GM19324 (cell line): Measurements from ENCODE around the gene KY.

Source experiments
- ATAC-seq: cut with Tn5 transposase; IDR thresholded peaks from one replicate; pipeline ENCODE4 v1.9.1; 2021; ENCODE audit warnings: mild to moderate bottlenecking, moderate library complexity; ENCODE audit not compliant: unreplicated experiment, low FRiP score

KY gene

GRCh38 chr3:134675726-134676256 is 25.0 kb upstream of the KY start:
- no peak for ATAC-seq

DNA sequence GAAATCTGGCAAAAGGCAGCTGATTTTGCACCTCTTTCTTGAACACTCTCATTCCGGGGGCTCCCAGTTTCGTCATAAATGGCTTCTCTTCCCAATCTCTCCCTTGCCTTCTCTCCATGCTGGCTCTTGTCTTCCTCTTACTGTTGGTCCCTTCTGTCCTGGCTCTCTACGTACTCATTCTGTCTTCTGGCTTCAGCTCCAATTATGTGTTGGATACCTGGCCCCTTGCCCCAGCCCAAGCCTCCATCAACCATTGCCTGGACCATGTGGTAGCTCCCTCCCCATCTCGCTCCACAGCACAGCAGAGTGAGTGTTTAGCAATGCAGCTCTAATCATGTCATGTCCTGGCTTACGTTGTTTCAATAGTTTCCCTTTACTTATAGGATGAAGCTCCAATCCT is 21.7 kb upstream of the KY start:
- ATAC-seq: no peak

GRCh38 chr3:134667956-134668355 is 17.1 kb upstream of the KY start:
- ATAC-seq: no peak

GRCh38 chr3:134667406-134667805 is 16.6 kb upstream of the KY start:
- ATAC-seq: no peak

GRCh38 chr3:134666885-134667284 is 16.1 kb upstream of the KY start:
- ATAC-seq: no peak

DNA sequence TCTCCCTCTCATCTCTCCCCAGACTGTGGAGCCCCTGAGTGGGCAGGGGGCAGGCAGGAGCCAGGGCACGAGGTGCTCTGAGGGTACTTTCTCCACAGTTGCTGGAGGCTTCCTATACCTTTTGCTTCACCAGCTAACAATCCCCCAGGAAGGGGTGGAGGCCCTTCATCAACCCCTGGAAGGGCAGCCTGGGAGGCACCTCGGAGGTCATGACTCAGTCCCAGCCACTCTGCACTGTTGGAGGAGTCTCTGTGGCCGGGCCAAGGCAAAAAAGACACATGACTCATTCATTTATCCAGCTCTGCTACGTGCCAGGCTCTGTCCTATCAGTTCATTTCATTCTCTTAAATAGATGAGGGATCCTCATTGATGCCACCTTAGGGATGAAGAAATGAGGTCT is 15.6 kb upstream of the KY start:
- no peak for ATAC-seq

DNA sequence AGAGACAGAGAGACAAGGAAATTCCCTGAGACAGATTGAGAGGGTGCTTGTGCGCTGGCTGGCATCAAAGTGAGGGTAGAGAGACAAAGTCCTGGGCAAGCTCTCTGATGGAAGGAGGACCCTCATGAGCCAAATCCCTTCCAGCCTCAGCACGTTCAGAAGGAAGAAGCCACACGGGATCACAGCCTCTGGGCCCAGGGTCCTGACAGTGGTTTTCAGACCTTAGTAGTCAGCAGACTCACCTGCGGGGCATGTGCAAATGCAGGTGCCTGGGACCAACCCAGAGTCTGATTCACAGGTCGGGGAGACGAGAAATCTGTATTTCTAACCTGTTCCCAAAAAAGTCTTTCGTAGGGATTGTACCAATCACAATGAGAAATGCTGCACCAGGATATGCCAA is 15.2 kb upstream of the KY start:
- ATAC-seq: no peak

GRCh38 chr3:134665243-134665642 is 14.4 kb upstream of the KY start:
- ATAC-seq: no peak

GRCh38 chr3:134663721-134664456 is 13.1 kb upstream of the KY start:
- ATAC-seq: no peak

GRCh38 chr3:134660046-134660441 is 9.2 kb upstream of the KY start:
- ATAC-seq: no peak

DNA sequence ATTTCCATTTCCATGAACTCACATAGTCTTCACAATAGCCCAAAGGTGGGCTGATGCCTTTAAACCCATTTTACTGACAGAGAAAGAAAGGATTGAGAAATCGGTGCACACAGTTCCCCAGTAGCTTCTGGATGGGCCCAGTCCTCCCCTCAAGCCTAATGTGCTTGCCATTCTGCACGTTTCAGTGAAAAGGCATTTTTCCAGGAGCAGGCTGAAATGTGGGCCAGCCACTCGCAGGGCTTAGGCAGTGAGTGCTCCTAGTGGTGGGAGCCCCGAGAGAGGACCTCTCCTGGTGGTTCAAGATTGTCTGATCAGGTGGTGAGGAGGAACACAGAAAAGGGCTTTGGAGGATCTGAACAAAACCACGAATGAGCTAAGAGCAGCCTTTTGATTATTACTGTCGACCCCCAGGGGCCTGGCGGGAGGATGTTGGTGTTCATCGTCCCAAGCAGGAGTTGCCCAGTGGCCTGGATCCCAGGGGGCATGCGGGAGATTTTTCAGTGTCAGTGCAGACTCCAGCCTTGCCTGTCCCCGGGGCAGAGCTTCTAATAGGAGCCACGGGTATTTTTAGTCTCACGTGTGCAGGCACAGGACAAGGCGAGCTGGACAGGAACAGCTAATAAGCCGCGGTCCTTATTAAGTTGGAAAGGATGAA is 8.7 kb upstream of the KY start:
- ATAC-seq: no peak

DNA sequence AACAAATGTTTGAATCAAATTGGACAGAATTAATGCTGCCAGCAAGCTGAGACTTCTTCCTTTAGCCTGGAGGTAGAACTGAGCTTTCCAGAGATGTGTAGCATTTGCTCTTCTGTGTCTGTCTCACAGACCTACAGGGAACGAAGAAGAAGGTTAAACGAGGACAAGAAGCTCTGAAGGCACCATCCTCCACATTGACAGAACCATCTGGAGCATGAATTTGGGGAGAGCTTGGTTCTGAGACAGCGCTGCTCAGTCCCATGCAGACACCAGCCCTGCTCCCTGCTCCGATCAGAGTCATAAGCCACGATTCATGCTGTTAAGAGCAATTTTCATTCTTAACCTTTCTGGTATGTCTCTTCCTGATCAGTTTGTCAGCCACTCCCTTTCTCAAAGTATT is 7.7 kb upstream of the KY start:
- ATAC-seq: no peak

DNA sequence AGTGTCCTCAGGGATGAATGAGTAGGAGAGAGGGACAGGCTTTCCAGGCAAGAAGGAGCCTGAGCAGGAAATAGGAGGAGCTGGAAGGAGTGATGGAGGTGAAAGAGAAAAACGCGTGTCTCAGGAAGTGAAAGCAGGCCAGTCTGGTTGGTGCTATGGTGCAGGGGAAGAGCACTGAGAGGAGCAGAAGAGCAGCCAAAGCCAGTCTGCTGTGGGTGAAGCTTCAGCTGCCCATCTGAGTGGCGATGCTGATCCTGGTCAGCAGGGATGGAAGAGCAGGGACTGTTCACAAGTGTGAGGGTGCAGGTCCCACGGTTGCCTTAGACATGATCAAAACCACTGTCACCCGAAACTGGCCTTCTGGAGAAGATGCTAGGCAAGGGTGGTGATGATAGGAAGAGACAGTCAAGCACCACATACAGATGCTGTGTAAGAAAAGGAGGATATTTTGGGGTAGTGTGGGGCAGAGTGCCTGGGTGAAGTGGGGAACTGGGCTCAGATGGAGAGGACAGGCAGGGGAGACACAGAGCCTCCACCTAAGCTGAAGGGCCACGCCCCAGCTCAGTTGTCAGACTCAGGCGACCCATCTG is 5.5 kb upstream of the KY start:
- no peak for ATAC-seq

GRCh38 chr3:134655706-134656105 is 4.9 kb upstream of the KY start:
- no peak for ATAC-seq

DNA sequence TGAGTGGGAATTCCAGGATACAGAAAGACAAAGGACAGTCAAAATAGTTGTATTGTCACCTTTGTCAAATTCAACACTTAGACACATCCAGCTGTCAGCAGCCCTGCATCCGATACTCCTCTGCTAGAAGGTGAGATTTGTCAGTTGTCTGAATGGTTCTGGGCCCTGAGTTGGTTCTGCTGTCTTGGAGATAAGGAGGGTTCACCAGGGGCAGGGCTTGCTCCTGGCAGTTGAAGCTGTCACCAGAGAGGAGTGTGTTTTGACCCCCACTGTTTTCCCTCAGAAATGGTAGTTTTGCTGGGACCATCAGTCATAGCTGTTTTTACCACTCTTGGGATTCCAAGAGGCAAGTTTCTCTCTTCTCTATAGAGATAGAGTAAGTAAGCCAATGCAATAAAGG is 3.2 kb upstream of the KY start:
- no peak for ATAC-seq

DNA sequence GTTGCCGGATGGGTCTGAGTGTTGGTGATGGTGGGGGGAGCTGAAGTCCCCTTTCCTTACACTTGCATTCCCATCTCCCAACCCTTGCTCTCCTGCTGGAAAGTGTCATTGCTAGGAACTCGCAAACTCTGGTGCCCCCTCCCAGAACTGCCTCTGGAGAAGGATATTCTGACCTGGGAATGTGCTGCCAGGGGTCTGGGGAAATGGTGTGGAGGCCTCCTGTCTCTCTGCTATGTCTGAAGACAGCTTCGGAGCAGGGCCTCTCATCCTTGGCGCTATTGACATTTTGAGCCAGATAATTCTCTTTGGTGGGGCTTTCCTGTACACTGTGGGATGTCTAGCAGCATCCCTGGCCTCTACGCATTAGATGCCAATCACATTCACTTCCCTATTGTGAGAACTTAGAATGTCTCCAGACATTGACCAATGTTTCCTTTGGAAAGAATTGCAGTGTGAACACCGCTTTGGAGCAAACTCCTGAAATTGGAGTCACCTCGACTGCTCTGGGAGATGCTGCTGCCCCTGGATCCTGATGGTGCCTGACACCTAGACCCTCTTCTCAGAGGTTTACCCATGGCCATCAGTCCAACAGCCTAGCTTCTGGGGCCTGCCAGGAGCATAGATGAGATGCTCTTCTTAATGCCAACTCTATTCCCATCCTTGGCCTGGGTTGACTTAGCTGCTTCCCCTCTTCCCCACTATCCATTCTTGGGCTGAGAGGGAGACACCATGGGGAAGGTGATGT is 2.2 kb upstream of the KY start:
- no peak for ATAC-seq

- no peak for ATAC-seq
Observed at GRCh38 chr3:134652409-134652831, 1.6 kb upstream of the KY start.

DNA sequence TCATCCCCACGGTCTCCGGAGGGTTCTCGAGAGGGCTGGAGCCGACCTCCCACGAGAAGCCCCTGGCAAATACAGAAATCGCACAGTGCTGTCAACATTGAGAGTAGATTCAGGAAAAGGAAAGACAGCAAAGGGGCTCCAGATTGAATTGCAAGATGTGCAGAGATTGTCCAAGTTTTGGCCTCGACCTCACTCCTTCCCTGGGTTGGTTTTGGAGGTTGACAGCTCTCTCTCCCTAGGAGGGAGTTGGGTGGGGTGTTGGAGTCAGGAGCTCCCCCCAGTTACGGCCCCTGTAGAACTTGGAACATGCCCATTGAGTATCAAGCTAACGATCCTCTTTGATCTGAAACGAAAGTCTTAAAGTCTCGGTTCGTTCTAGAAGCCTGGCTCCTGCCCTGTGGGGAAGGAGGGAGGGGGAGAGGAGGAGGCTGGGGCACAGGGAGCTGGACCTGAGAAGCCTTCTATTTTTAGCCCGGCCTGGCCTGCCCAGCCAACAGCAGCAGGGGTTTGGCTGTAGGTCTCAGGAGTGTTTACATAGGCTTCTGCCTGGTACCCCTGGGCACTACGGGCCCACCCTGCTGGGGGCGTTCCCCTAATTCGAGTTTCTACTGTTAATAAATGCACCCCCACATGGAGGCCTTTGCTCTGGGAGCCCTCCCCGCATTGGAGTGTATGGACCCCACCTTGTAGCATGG is 672 bp upstream of the KY start:
- ATAC-seq: no peak

GRCh38 chr3:134649106-134649705 is 1.6 kb downstream of the KY start:
- no peak for ATAC-seq
